ENCODE results near the gene B4GALT4.
"Not testable (repeated sequence)": the region's sequence is repeated elsewhere in the genome, so short reads cannot be mapped to it uniquely, and the experiment has no call there.

B4GALT4 gene

GRCh38 chr3:119195911-119196310 is 44.8 kb downstream of the B4GALT4 start:
- no peak for DNase-seq (ENCODE audit: low read depth)

- no peak for DNase-seq (ENCODE audit: low read depth)
Observed at GRCh38 chr3:119195151-119195476, 45.6 kb downstream of the B4GALT4 start.

- DNase-seq (ENCODE audit: low read depth) = no peak
Observed at GRCh38 chr3:119194237-119195150, 46.2 kb downstream of the B4GALT4 start.

- no peak for DNase-seq (ENCODE audit: low read depth)
Observed at GRCh38 chr3:119191800-119192199, 48.9 kb downstream of the B4GALT4 start.

- DNase-seq (ENCODE audit: low read depth) = no peak
Observed at GRCh38 chr3:119187266-119187665, 53.4 kb downstream of the B4GALT4 start.

- DNase-seq (ENCODE audit: low read depth) = peak; percentile 67
Observed at GRCh38 chr3:119184796-119185570, 55.7 kb downstream of the B4GALT4 start.

GRCh38 chr3:119184111-119184510 is 56.6 kb downstream of the B4GALT4 start:
- DNase-seq (ENCODE audit: low read depth) = no peak

- DNase-seq (ENCODE audit: low read depth) = peak; percentile 59
Observed at GRCh38 chr3:119181765-119182164, 58.9 kb downstream of the B4GALT4 start.

GRCh38 chr3:119177321-119177720 is 63.4 kb downstream of the B4GALT4 start:
- DNase-seq (ENCODE audit: low read depth) = no peak

GRCh38 chr3:119176778-119177177 is 63.9 kb downstream of the B4GALT4 start:
- no peak for DNase-seq (ENCODE audit: low read depth)

GRCh38 chr3:119175872-119176756 is 64.6 kb downstream of the B4GALT4 start:
- DNase-seq (ENCODE audit: low read depth) = no peak

- DNase-seq (ENCODE audit: low read depth) = no peak
Observed at GRCh38 chr3:119173325-119173724, 67.4 kb downstream of the B4GALT4 start, which contains the start of gene UPK1B. UPK1B (plus strand) TSS chr3:119173598; CDS start chr3:119186742, 13,144 bp downstream.

GRCh38 chr3:119170821-119171220 is 69.9 kb downstream of the B4GALT4 start:
- no peak for DNase-seq (ENCODE audit: low read depth)

GRCh38 chr3:119164745-119165144 is 75.9 kb downstream of the B4GALT4 start:
- not testable (repeated sequence) for DNase-seq (ENCODE audit: low read depth)
